B cell (primary cell): Measurements from ENCODE around the gene FYN. TPM values are rescaled to one million over a fixed set of nuclear protein-coding genes. Genes with fewer than 3 reads are reported as not detected.

Experiments used
- ATAC-seq: fragments of 200-7000 bp; cut with Tn5 transposase; one replicate; pipeline ENCODE4 v1.10.0; 2021; ENCODE audit warnings: low read depth, mild to moderate bottlenecking, moderate number of reproducible peaks, moderate library complexity
- CTCF ChIA-PET: fragments of 350-600 bp; sonication (Branson Sonifier 250); formaldehyde crosslinking; loops from one replicate; lab custom pipeline; 2021; ENCODE audit warnings: antibody characterized with exemption, inconsistent platforms; lab: Charles Lee
- POLR2A ChIA-PET: fragments of 350-600 bp; sonication (Branson Sonifier 250); formaldehyde crosslinking; loops from one replicate; lab custom pipeline; 2021; ENCODE audit warnings: antibody characterized with exemption; lab: Charles Lee
- DNase-seq: peaks from one replicate; pipeline ENCODE4 v3.0.0; 2013
- H2AFZ ChIP-seq: 2 replicates; pipeline ENCODE4 v1.6.1; 2012; ENCODE audit warnings: mild to moderate bottlenecking, low read depth, low read length; ENCODE audit not compliant: insufficient read depth, poor library complexity, severe bottlenecking
- H3K27ac ChIP-seq, 2 donors: 1 replicate in 1 of 2; 2 replicates in 1 of 2; pipeline ENCODE4 v1.5.1; 2012 to 2013; ENCODE audit warnings: low read length in 2 of 2, mild to moderate bottlenecking in 2 of 2, moderate library complexity in 1 of 2
- H3K27me3 ChIP-seq, 4 experiments: fragments of 200-600 bp in 1 of 4; sonication (generic) in 1 of 4; replicated peaks in 1 of 4; 1 replicate in 2 of 4; 2 replicates in 2 of 4; pipeline versions ENCODE4 v1.6.1 to v1.7.0; 2013 to 2016; ENCODE audit warnings: low read length in 3 of 4, mild to moderate bottlenecking in 2 of 4, mixed read lengths in 1 of 4, moderate library complexity in 1 of 4; ENCODE audit not compliant: insufficient read depth in 4 of 4, control insufficient read depth in 3 of 4; ENCODE audit errors: control extremely low read depth in 1 of 4
- H3K36me3 ChIP-seq, 2 experiments: replicated peaks in 1 of 2; 1 replicate in 1 of 2; 2 replicates in 1 of 2; pipeline versions ENCODE4 v1.6.1 to v1.7.1; 2013; ENCODE audit warnings: low read length in 1 of 2; ENCODE audit not compliant: insufficient read depth in 2 of 2, control insufficient read depth in 1 of 2; ENCODE audit errors: control extremely low read depth in 1 of 2, extremely low read depth in 1 of 2
- H3K4me1 ChIP-seq, 2 donors: fragments of 200-600 bp in 1 of 2; sonication (generic) in 1 of 2; 1 replicate in 1 of 2; 2 replicates in 1 of 2; pipeline versions ENCODE4 v1.5.1 to v1.6.1; 2013 to 2017; ENCODE audit warnings: low read length in 2 of 2; ENCODE audit not compliant: control insufficient read depth in 2 of 2, insufficient read depth in 2 of 2
- H3K4me2 ChIP-seq: replicated peaks from 2 replicates; pipeline ENCODE3; 2012; ENCODE audit warnings: mild to moderate bottlenecking, low read depth, low read length; ENCODE audit not compliant: poor library complexity, severe bottlenecking
- H3K4me3 ChIP-seq, 5 experiments: fragments of 200-600 bp in 1 of 5; sonication (generic) in 1 of 5; 1 replicate in 3 of 5; 2 replicates in 2 of 5; pipeline versions ENCODE4 v1.5.1 to v1.7.0; 2011 to 2016; ENCODE audit warnings: low read length in 4 of 5, mild to moderate bottlenecking in 4 of 5, low read depth in 2 of 5, control low read depth in 1 of 5, moderate library complexity in 1 of 5; ENCODE audit not compliant: insufficient read depth in 1 of 5; ENCODE audit errors: control extremely low read depth in 1 of 5, extremely low read depth in 1 of 5
- H3K79me2 ChIP-seq: fragments of 200-600 bp; sonication (generic); one replicate; pipeline ENCODE4 v1.6.0; 2016; ENCODE audit warnings: low read length; ENCODE audit not compliant: control insufficient read depth, insufficient read depth
- H3K9ac ChIP-seq: fragments of 200-600 bp; sonication (generic); 2 replicates; pipeline ENCODE4 v1.6.1; 2017; ENCODE audit warnings: mild to moderate bottlenecking, low read length, moderate library complexity
- H3K9me3 ChIP-seq, 3 donors: one replicate each; pipeline versions ENCODE4 v1.6.1 to v1.7.1; 2013; ENCODE audit warnings: low read length in 2 of 3; ENCODE audit not compliant: control insufficient read depth in 2 of 3, insufficient read depth in 1 of 3; ENCODE audit errors: control extremely low read depth in 1 of 3
- H4K20me1 ChIP-seq: 2 replicates; pipeline ENCODE4 v1.6.0; 2012; ENCODE audit warnings: mild to moderate bottlenecking, low read length; ENCODE audit not compliant: insufficient read depth, control insufficient read depth, poor library complexity, severe bottlenecking
- H3K27ac Mint-ChIP-seq: one replicate; pipeline ENCODE4 v1.8.0; 2021; ENCODE audit warnings: mixed read lengths
- H3K27me3 Mint-ChIP-seq: one replicate; pipeline ENCODE4 v1.8.0; 2021; ENCODE audit warnings: mixed read lengths
- H3K4me1 Mint-ChIP-seq: one replicate; pipeline ENCODE4 v1.8.0; 2021; ENCODE audit warnings: mixed read lengths
- H3K4me3 Mint-ChIP-seq: one replicate; pipeline ENCODE4 v1.8.0; 2021; ENCODE audit warnings: mixed read lengths
- H3K9me3 Mint-ChIP-seq: one replicate; pipeline ENCODE4 v1.8.0; 2022; ENCODE audit warnings: mixed read lengths; ENCODE audit not compliant: insufficient read depth
- EZH2 ChIP-seq: IDR thresholded peaks from 2 replicates; pipeline ENCODE4 v1.6.1; 2012; ENCODE audit warnings: borderline replicate concordance, low read depth, mild to moderate bottlenecking, moderate library complexity, low read length; ENCODE audit not compliant: insufficient read depth, poor library complexity, severe bottlenecking
- WGBS: methylation state at CpG from one replicate; pipeline ENCODE4 v1.1.5; 2013; ENCODE audit warnings: missing lambda C conversion rate; ENCODE audit not compliant: insufficient coverage; 5-methylcytosine and 5-hydroxymethylcytosine counted together
- intact Hi-C: fragments of 100-400 bp; cut with micrococcal nuclease; formaldehyde crosslinking; loops from one replicate; pipeline ENCODE4 v1.10.0; 2022
- polyA plus RNA-seq: library from polyadenylated mRNA; depleted of rRNA; stranded (reverse); fragments of >200 nt; gene quantifications from 2 replicates; pipeline ENCODE4 v1.2.3, GENCODE V29; 2012
- total RNA-seq, 2 donors: library from RNA; stranded (reverse); fragments of 120-200 nt in 1 of 2; gene quantifications; 1 replicate in 1 of 2; 2 replicates in 1 of 2; pipeline versions ENCODE4 v1.2.3 to v1.2.4, GENCODE V29; 2013 to 2022
- TF ChIP-seq, protein P1 (sequence below): fragments of 200-600 bp; IDR thresholded peaks from one replicate; pipeline ENCODE4 v1.8.0; 2022; ENCODE audit warnings: antibody characterized with exemption, mild to moderate bottlenecking

The FYN gene
- total and polyA plus RNA-seq, 2 donors (not counting 1 experiment from before 2014, with no cell fraction given), result 54.1 to 94.0 TPM

DNA sequence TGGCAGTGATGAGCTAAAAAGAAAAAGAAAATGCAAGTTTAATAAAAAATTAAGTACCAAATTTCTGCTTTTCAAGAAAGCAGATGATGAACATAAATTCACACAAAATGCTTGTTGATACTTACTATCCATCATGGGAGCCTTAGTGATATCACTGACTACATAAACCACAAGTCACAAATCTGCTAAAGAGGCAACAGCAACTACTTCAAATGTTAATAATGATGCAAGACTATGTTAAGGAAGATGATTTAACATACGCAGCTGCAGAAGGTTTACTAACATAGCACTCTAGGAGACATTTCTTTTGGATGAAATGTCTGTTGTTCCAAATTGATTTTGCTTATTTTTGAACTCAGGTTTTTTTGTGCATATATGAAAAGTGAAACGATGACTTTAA lies 18.6 kb downstream of the FYN start:
- intact Hi-C loops, result no loop called here
- CTCF ChIA-PET, result interaction anchor here (2.1 kb wide), 1 partner anchor 9 kb away, joined by 6 read pairs; no protein-coding TSS in a partner anchor
- peaks cover 20% of the 10 kb centered on the region for H4K20me1 ChIP-seq
- no peaks in the 10 kb centered on the region for H3K27me3 ChIP-seq
- H3K36me3 ChIP-seq, result no peaks in the 10 kb centered on the region
- H3K27ac Mint-ChIP-seq, result no peak overlapping the region
- H3K4me3 Mint-ChIP-seq, result no peak overlapping the region
- no peaks in the 10 kb centered on the region for H3K27me3 Mint-ChIP-seq
- no peaks in the 10 kb centered on the region for H3K9me3 Mint-ChIP-seq
- no peaks in the 10 kb centered on the region for H3K9me3 ChIP-seq
- no peak overlapping the region for H3K4me2 ChIP-seq
- no CpG with 5 or more reads among the region's 2 CpGs for WGBS
- H2AFZ ChIP-seq, result no peak overlapping the region
- DNase-seq (no peak), ATAC-seq (no peak)
- no peak overlapping the region for H3K4me3 ChIP-seq
- H3K4me1 ChIP-seq, result peaks cover 13 to 22% of the 10 kb centered on the region in 2 donors
- TF ChIP-seq EZH2, result no peak
- TF ChIP-seq, protein P1, sequence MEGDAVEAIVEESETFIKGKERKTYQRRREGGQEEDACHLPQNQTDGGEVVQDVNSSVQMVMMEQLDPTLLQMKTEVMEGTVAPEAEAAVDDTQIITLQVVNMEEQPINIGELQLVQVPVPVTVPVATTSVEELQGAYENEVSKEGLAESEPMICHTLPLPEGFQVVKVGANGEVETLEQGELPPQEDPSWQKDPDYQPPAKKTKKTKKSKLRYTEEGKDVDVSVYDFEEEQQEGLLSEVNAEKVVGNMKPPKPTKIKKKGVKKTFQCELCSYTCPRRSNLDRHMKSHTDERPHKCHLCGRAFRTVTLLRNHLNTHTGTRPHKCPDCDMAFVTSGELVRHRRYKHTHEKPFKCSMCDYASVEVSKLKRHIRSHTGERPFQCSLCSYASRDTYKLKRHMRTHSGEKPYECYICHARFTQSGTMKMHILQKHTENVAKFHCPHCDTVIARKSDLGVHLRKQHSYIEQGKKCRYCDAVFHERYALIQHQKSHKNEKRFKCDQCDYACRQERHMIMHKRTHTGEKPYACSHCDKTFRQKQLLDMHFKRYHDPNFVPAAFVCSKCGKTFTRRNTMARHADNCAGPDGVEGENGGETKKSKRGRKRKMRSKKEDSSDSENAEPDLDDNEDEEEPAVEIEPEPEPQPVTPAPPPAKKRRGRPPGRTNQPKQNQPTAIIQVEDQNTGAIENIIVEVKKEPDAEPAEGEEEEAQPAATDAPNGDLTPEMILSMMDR, result no peak
- H3K9ac ChIP-seq, result no peak overlapping the region
- peaks cover 79% of the 10 kb centered on the region for H3K79me2 ChIP-seq
- H3K27ac ChIP-seq, result no peak overlapping the region
- H3K4me1 Mint-ChIP-seq, result peaks cover 31% of the 10 kb centered on the region
- POLR2A ChIA-PET, result no interaction called here

DNA sequence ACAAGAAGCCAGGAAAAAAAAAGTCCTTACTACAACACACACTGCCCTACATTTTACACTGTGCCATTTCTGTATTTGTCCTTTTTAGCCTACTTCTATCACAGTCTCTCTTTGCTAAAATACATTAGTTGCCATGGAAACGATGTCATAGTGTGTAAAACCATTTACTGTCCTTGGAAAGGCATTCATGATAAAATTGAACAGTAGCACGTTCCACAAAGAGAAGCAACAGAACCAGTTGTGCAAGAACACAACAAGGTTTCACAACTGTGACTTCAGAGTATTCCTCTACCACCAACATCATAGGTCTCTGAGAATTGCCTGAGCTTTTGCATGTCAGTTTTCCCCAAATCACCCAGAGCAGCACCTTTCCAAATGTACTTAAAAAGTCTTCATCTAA lies 20.5 kb downstream of the FYN start:
- Histone ChIP-seq H2AFZ (no peak overlapping the region), H3K9ac (no peak overlapping the region), H3K79me2 (peaks cover 80% of the 10 kb centered on the region), H3K27me3 (no peaks in the 10 kb centered on the region), H3K36me3 (no peaks in the 10 kb centered on the region), H3K27ac (no peak overlapping the region), H4K20me1 (peaks cover 9% of the 10 kb centered on the region), H3K4me2 (no peak overlapping the region), H3K9me3 (no peaks in the 10 kb centered on the region), H3K4me3 (no peak overlapping the region), H3K4me1 (peaks cover 13 to 21% of the 10 kb centered on the region in 2 donors)
- no peaks in the 10 kb centered on the region for H3K9me3 Mint-ChIP-seq
- intact Hi-C loops, result no loop called here
- ChIA-PET POLR2A (no interaction called here), CTCF (no interaction called here)
- H3K27ac Mint-ChIP-seq, result no peak overlapping the region
- H3K27me3 Mint-ChIP-seq, result no peaks in the 10 kb centered on the region
- WGBS, result no CpG with 5 or more reads among the region's 2 CpGs
- H3K4me3 Mint-ChIP-seq, result no peak overlapping the region
- DNase-seq (no peak), ATAC-seq (no peak)
- peaks cover 35% of the 10 kb centered on the region for H3K4me1 Mint-ChIP-seq
- no peak for TF ChIP-seq EZH2
- TF ChIP-seq, protein P1, result no peak
